Testis (tissue), 3 donors: ENCODE measurements around the gene ACP1. TPM values are rescaled to one million over a fixed set of nuclear protein-coding genes. Genes with fewer than 3 reads are reported as not detected.

Experiments used
- DNase-seq: peaks from one replicate; pipeline ENCODE4 v3.0.0-alpha.2; 2019
- H3K27ac ChIP-seq, 2 donors: fragments of 200-600 bp; sonication (generic); one replicate each; pipeline ENCODE4 v1.5.1; 2019
- H3K27me3 ChIP-seq: fragments of 200-600 bp; sonication (generic); one replicate; pipeline ENCODE4 v1.5.1; 2019
- H3K36me3 ChIP-seq: fragments of 200-600 bp; sonication (generic); one replicate; pipeline ENCODE4 v1.5.1; 2017; ENCODE audit warnings: low read depth; ENCODE audit errors: missing control alignments
- H3K4me1 ChIP-seq: fragments of 200-600 bp; sonication (generic); one replicate; pipeline ENCODE4 v1.5.1; 2019
- H3K4me3 ChIP-seq, 2 donors: fragments of 200-600 bp; sonication (generic); one replicate each; pipeline ENCODE4 v1.5.1; 2017 to 2019
- H3K9me3 ChIP-seq: fragments of 200-600 bp; sonication (generic); one replicate; pipeline ENCODE4 v1.5.1; 2017
- POLR2A ChIP-seq: fragments of 450-650 bp; IDR thresholded peaks from one replicate; pipeline ENCODE4 v1.6.1; 2017; ENCODE audit warnings: antibody characterized with exemption, mild to moderate bottlenecking, moderate library complexity
- WGBS, 2 donors: methylation state at CpG; one replicate each; pipeline ENCODE4 v1.1.5; 2018; 5-methylcytosine and 5-hydroxymethylcytosine counted together
- intact Hi-C: fragments of 100-400 bp; cut with DNase I; formaldehyde crosslinking; loops from one replicate; pipeline ENCODE4 v1.15.1; 2023; ENCODE audit warnings: low total_unique reads
- polyA plus RNA-seq: library from polyadenylated mRNA; stranded (reverse); fragments of 350-450 nt; fragmentation: Illumina TruSeq; extraction: RNeasy Lipid Tissue Mini Kit (QIAGEN cat#74804); gene quantifications from one replicate; pipeline ENCODE4 v1.2.3, GENCODE V29; 2014; ENCODE audit warnings: low read depth, low replicate concordance; ENCODE audit not compliant: insufficient read depth
- total RNA-seq, 2 donors: library from RNA; depleted of rRNA; stranded (reverse); fragments of >200 nt; gene quantifications; one replicate each; pipeline ENCODE4 v1.2.3, GENCODE V29; 2016
- TF ChIP-seq, protein P1 (sequence below), 3 experiments: fragments of 450-650 bp in 2 of 3; fragments of 200-600 bp in 1 of 3; sonication (generic) in 1 of 3; IDR thresholded peaks; one replicate each; pipeline ENCODE4 v1.5.1; 2016 to 2019; ENCODE audit warnings: antibody characterized with exemption in 3 of 3, mild to moderate bottlenecking in 2 of 3, moderate library complexity in 1 of 3

The ACP1 gene
- total and polyA plus RNA-seq, 3 donors from 2014 or later, result 117 to 136 (median 135) TPM

- no peak overlapping the region for H3K27ac ChIP-seq
- TF ChIP-seq, protein P1, sequence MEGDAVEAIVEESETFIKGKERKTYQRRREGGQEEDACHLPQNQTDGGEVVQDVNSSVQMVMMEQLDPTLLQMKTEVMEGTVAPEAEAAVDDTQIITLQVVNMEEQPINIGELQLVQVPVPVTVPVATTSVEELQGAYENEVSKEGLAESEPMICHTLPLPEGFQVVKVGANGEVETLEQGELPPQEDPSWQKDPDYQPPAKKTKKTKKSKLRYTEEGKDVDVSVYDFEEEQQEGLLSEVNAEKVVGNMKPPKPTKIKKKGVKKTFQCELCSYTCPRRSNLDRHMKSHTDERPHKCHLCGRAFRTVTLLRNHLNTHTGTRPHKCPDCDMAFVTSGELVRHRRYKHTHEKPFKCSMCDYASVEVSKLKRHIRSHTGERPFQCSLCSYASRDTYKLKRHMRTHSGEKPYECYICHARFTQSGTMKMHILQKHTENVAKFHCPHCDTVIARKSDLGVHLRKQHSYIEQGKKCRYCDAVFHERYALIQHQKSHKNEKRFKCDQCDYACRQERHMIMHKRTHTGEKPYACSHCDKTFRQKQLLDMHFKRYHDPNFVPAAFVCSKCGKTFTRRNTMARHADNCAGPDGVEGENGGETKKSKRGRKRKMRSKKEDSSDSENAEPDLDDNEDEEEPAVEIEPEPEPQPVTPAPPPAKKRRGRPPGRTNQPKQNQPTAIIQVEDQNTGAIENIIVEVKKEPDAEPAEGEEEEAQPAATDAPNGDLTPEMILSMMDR (IDR thresholded peaks at IDR 0.05), result no peak
- TF ChIP-seq POLR2A, result no peak
- intact Hi-C loops, result no loop called here
- peaks cover 6% of the 10 kb centered on the region for H3K4me1 ChIP-seq
- H3K4me3 ChIP-seq, result no peak overlapping the region
- 80 to 86% methylated on average over 4 of the region's 4 CpGs for WGBS, 2 donors
- no peak for DNase-seq
- no peaks in the 10 kb centered on the region for H3K9me3 ChIP-seq
- no peaks in the 10 kb centered on the region for H3K36me3 ChIP-seq
- H3K27me3 ChIP-seq, result no peaks in the 10 kb centered on the region
Measured at GRCh38 chr2:269356-270030, 4.7 kb downstream of the ACP1 start.

DNA sequence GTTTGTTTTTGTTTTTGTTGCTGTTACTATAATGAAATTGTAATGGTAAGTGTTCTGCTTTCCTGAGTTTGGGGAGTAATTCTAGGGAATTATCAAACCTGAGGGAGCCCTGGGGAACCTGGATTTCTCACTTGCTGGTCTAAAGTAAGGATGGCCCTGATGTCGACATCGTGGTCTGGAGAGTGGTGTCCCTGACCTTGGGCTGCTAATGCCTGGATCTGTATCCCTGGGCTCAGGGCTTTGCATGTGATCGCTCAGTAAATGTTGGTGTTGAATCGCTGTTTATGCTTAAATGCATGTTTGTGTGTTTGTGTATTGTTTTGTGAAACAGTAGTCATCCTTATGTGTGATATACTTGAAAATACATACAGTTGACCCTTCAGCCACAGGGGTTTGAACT is 6.1 kb downstream of the ACP1 start:
- Histone ChIP-seq H3K4me3 (no peak overlapping the region), H3K27ac (no peak overlapping the region), H3K9me3 (no peaks in the 10 kb centered on the region), H3K27me3 (no peaks in the 10 kb centered on the region), H3K36me3 (no peaks in the 10 kb centered on the region), H3K4me1 (peaks cover 2% of the 10 kb centered on the region)
- 85 to 86% methylated on average over 4 of the region's 4 CpGs for WGBS, 2 donors
- no peak for DNase-seq
- intact Hi-C loops, result no loop called here
- TF ChIP-seq, protein P1 (IDR thresholded peaks at IDR 0.05), result no peak
- no peak for TF ChIP-seq POLR2A

- no peaks in the 10 kb centered on the region for H3K4me1 ChIP-seq
- H3K9me3 ChIP-seq, result no peaks in the 10 kb centered on the region
- 91 to 94% methylated on average over 12 of the region's 12 CpGs for WGBS, 2 donors
- H3K36me3 ChIP-seq, result no peaks in the 10 kb centered on the region
- H3K27ac ChIP-seq, result no peak overlapping the region
- no peaks in the 10 kb centered on the region for H3K27me3 ChIP-seq
- no peak for DNase-seq
- H3K4me3 ChIP-seq, result no peak overlapping the region
- intact Hi-C loops, result no loop called here
- no peak for TF ChIP-seq POLR2A
- TF ChIP-seq, protein P1 (IDR thresholded peaks at IDR 0.05), result no peak
Measured at GRCh38 chr2:271917-272316, 7.2 kb downstream of the ACP1 start.

- no peaks in the 10 kb centered on the region for H3K9me3 ChIP-seq
- intact Hi-C loops, result no loop called here
- H3K4me1 ChIP-seq, result no peaks in the 10 kb centered on the region
- no peak for DNase-seq
- TF ChIP-seq, protein P1 (IDR thresholded peaks at IDR 0.05), result no peak
- no peak for TF ChIP-seq POLR2A
- 71 to 77% methylated on average over 6 of the region's 6 CpGs for WGBS, 2 donors
- H3K36me3 ChIP-seq, result no peaks in the 10 kb centered on the region
- H3K27me3 ChIP-seq, result no peaks in the 10 kb centered on the region
- H3K27ac ChIP-seq, result no peak overlapping the region
- H3K4me3 ChIP-seq, result no peak overlapping the region
Measured at GRCh38 chr2:273333-273732, 8.6 kb downstream of the ACP1 start.

DNA sequence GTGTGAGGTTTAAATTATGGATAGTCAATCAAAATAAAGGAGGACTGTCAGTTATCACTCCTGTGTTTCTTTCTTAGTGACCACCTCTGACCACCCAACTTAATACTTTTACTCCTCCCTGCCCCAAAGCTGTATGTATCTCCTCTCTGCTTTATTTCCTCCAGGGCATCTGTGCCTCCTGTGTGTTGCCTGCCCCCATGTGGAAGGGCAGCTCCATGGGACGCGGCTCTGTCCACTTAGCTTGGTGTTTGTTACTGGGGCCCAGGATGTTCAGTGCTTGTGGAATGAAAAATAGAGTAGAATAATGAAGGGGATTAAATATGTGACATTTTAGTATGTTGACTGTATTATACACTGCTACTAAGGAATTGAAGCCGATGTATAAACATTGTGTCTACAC is 9.8 kb downstream of the ACP1 start:
- H3K4me1 ChIP-seq, result peaks cover under 1% of the 10 kb centered on the region
- H3K27me3 ChIP-seq, result no peaks in the 10 kb centered on the region
- TF ChIP-seq, protein P1 (IDR thresholded peaks at IDR 0.05), result no peak
- no peak for TF ChIP-seq POLR2A
- no peak for DNase-seq
- intact Hi-C loops, result no loop called here
- H3K4me3 ChIP-seq, result no peak overlapping the region
- no peaks in the 10 kb centered on the region for H3K9me3 ChIP-seq
- H3K36me3 ChIP-seq, result no peaks in the 10 kb centered on the region
- no peak overlapping the region for H3K27ac ChIP-seq
- WGBS, 2 donors, result 96 to 100% methylated on average over 3 of the region's 3 CpGs
